ENCODE results near the gene FIGN.

- TF ChIP-seq, protein P1, sequence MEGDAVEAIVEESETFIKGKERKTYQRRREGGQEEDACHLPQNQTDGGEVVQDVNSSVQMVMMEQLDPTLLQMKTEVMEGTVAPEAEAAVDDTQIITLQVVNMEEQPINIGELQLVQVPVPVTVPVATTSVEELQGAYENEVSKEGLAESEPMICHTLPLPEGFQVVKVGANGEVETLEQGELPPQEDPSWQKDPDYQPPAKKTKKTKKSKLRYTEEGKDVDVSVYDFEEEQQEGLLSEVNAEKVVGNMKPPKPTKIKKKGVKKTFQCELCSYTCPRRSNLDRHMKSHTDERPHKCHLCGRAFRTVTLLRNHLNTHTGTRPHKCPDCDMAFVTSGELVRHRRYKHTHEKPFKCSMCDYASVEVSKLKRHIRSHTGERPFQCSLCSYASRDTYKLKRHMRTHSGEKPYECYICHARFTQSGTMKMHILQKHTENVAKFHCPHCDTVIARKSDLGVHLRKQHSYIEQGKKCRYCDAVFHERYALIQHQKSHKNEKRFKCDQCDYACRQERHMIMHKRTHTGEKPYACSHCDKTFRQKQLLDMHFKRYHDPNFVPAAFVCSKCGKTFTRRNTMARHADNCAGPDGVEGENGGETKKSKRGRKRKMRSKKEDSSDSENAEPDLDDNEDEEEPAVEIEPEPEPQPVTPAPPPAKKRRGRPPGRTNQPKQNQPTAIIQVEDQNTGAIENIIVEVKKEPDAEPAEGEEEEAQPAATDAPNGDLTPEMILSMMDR (conservative IDR thresholded peaks at IDR 0.05 in 1 of 2, IDR thresholded peaks at IDR 0.05 in 1 of 2; ENCODE audit: low read depth in 1 of 2, low read length in 2 of 2), result no peak
- TF ChIP-seq EZH2 (IDR thresholded peaks at IDR 0.05; ENCODE audit: low read length, missing control alignments), result no peak
Measured at GRCh38 chr2:163574309-163574708, 161.5 kb downstream of the FIGN start.

All from fibroblast of lung (primary cell).